HG03521 (cell line): ENCODE data around the gene C8G.

Experiments used
- ATAC-seq: cut with Tn5 transposase; IDR thresholded peaks from one replicate; pipeline ENCODE4 v1.9.1; 2021; ENCODE audit warnings: mild to moderate bottlenecking, moderate library complexity; ENCODE audit not compliant: unreplicated experiment

Gene C8G

GRCh38 chr9:136980669-136981478, 35.8 kb downstream of the C8G start:
- no peak for ATAC-seq

GRCh38 chr9:136981588-136982231, 36.7 kb downstream of the C8G start:
- ATAC-seq = no peak

- no peak for ATAC-seq
These were observed 37.4 kb downstream of the C8G start, which contains the start of gene LCNL1 for GRCh38 chr9:136982232-136983051. Gene LCNL1, plus strand, starts transcription at chr9:136982993. Its CDS starts 594 bp downstream, at chr9:136983587.

GRCh38 chr9:136983167-136983566, 38.1 kb downstream of the C8G start:
- no peak for ATAC-seq

GRCh38 chr9:136983656-136984314, 38.7 kb downstream of the C8G start:
- no peak for ATAC-seq

GRCh38 chr9:136984464-136985026, 39.5 kb downstream of the C8G start:
- ATAC-seq = no peak

GRCh38 chr9:136985027-136985602, 40.1 kb downstream of the C8G start:
- no peak for ATAC-seq

- no peak for ATAC-seq
These were observed 40.8 kb downstream of the C8G start for GRCh38 chr9:136985853-136986252.

- no peak for ATAC-seq
These were observed 43.8 kb downstream of the C8G start for GRCh38 chr9:136988872-136989271.

GRCh38 chr9:136990242-136990911, 45.3 kb downstream of the C8G start:
- no peak for ATAC-seq

GRCh38 chr9:136991993-136992818, 47.2 kb downstream of the C8G start, which contains the start of gene PAXX:
Gene PAXX, plus strand, starts transcription at chr9:136992422. Its CDS starts 22 bp downstream, at chr9:136992444.
- peak; percentile 80 for ATAC-seq

- ATAC-seq = no peak
These were observed 47.9 kb downstream of the C8G start for GRCh38 chr9:136992819-136993369.

GRCh38 chr9:136994180-136994887, 49.3 kb downstream of the C8G start:
- ATAC-seq = no peak

GRCh38 chr9:136994888-136995230, 49.8 kb downstream of the C8G start:
- no peak for ATAC-seq

- ATAC-seq = no peak
These were observed 50.3 kb downstream of the C8G start for GRCh38 chr9:136995362-136995761.

GRCh38 chr9:136995772-136996311, 50.8 kb downstream of the C8G start:
- ATAC-seq = no peak
